ENCODE data around the gene AAMDC.

The AAMDC gene

DNA sequence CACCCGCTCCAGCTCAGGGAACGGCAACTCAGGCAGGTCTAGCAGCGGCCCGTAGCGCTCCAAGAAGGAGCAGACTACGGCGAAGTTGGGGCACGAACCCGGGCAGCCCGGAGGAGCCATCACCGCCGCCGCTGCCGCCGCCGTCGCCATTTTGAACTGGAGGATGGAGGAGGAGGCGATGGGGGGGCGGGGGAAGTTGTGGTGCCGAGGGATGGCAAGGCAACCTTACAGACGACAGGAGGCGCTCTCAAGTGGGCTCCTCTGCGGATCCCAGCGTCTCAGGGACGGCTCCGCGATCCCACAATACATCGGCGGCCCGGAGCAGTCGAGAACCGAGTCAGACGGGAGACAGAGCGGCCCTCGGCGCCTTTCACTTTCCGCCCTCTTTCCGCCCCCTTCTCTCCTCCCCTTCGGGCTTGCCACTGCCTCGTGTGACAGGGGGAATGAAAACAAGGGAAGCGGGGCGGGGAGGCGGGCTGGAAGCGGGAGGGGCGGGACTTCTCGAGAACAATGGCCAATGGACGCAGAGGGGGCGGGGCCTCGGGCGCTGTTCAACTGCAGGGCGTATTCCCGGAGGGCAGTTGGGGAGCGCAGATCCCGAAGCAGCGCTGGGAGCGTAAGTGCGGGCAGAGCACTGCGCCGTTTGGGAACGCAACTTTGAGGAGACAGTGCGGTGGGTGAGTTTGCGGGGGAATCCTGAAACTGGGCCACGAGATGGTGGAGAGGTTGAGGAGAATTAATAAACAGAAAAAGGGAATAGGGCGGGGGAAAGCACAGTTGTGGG, at the start of gene AAMDC, which contains the start of gene RSF1:
TSS of gene AAMDC (plus strand) at position 580 of the 784 bp plus-strand sequence. CDS start 21,353 bp downstream, outside the sequence.
TSS of gene RSF1 (minus strand) at position 158 of the 784 bp plus-strand sequence. CDS start at position 150, 8 bp downstream.
- DNase-seq, result peak; percentile 97 to 98

DNA sequence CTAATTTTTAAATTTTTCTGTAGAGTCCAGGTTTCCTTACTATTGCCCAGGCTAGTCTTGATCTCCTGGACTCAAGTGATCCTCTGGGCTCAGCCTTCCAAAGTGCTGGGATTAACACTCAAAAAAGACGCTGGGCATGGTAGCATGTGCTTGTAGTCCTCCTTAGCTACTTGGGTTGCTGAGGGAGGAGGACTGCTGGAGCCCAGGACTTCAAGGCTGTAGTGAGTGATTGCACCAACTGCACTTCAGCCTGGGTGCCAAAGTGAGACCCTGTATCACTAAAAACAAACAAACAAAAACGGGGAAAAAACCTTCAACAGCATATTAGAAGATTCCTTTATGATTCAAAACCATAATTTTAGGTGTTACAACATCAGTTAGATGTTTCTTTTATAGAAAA, 45.0 kb upstream of the AAMDC start:
- DNase-seq, result no peak

DNA sequence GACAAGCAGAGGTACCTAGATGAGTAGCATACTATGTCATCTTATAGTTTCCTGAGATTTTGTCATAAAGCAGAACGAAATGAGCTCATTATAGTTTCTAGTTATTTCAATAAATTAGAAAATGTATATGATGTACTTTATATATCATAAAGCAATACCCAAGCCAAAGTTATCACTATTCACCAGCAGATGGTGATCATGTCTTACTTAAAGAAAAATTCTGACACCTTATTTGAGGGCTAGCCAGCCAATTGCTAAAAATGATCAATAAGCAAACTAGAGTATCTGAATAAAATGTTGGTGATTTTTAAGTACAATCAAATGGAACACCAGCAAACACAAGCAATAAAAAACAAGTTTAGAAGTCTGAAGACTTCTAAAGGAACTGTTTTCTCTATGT, 44.5 kb upstream of the AAMDC start:
- no peak for DNase-seq

DNA sequence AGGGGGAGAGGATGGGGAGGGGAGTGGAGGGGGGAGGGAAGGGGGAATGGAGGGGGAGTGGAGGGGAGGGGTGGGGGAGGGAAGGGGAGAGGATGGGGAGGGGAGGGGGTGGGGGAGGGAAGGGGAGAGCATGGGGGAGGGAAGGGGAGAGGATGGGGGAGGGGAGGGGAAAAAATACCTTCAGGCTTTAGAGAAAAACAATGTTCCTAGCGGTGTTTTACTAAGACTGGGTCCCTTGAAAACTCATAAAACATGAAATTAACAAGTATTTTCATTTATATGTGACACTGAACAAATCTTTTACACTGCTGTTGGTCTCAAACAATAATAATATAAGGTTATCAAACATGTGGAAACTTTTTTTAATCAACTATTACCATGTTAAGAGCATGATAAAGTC, 42.8 kb upstream of the AAMDC start:
- no peak for DNase-seq

DNA sequence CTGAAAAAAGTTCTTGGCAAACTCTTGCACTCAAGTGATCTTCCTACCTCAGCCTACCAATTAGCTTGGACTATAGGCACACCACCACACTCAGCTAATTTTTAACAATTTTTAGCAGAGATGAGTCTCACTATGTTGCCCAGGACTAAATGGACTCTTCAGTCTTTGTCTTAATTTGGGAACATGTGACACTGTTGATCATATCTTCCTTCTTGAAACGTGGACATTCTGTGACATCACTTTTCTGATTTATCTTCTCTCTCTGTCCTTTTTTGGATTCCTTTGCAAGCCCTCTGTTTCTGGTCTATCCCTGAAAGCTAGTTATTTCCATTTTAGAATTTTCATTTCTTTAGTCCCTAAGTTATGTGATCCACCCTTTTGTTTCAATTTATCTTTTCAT, 42.4 kb upstream of the AAMDC start:
- DNase-seq, result no peak

DNA sequence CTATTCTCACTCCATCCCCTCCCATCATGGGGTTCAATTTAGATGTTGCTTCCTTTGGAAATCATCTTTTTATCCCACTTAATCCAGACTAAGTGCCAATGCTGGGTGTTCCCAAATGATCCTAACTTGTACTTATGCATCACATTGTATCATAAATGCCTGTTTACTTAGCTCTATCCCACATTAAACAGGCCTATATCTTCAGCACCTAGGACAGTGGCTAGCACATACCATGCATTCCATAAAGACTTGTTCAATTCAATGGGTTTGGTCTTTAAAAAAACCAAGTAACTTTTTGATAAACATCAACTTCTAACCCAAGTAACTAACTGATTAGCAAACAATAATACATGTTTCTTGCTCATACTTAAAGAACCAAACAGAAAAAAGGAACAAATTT, 41.0 kb upstream of the AAMDC start:
- no peak for DNase-seq

DNA sequence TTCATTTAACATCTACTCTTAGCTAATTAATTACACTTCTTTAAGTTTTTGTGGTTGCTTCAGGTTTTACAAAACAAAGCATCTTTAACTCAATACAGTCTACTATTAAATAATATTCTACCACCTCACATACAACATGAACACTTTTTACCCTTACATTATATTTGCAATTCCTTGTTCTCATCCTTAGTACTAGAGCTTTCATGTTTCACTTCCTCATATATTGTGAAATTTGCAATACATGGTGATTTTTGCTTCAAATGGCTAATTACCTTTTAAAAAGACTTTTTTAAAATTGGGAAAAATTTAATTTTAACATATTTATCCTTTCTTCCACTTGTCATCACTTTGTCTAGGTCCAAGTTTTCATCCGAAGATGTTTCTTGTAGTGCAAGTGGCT, 37.9 kb upstream of the AAMDC start:
- no peak for DNase-seq

DNA sequence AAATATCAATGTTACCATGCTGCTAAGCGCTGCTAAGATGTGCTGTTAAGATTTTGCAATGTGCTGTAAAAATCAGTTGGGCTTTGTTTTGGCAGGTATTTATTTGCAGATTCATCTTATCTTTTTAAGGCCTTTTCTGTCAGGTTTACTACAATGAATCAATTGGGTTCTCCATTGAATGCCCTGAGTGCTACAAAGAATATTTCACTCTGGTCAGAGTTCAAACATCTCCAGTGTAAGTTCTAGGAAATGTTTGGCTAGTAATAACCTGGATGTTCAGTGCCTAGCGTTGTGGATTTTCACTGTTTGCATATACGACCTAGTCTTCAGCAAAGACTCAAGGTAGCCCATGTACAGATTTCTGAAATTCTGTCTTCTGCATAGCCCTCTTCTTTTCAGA, 36.4 kb upstream of the AAMDC start:
- DNase-seq, result no peak

DNA sequence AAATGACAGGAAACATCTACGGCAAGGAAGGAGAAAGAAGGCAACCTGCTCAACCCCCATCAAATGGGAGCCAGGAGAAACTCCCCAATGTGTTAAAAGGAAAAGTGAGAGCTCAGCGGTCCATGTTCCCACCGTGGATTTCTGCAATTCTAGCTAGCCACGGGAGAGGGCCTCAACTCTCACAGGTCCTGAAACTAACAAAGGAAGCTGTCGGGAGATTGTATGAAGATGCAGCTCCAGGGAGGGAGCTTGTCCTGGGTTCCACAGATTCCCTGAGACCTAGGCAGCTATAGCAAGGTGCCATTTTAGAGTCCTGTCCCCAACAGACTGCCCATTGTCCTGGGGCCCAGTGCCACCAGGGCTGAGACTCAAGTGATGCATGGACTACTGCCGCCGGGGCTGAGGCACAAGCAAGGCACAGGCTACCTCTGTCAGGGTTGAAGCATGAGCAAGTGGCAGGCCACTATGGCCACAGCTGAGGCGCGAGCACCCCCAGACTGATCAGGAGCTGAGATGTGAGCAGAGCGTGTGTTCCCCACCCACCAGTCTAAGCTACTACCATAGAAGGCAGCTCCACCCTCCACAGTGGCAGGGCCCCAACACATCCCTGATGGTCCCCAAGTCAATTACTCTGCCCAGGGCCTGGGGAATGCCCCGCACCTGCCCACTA, 31.7 kb upstream of the AAMDC start:
- DNase-seq, result no peak

DNA sequence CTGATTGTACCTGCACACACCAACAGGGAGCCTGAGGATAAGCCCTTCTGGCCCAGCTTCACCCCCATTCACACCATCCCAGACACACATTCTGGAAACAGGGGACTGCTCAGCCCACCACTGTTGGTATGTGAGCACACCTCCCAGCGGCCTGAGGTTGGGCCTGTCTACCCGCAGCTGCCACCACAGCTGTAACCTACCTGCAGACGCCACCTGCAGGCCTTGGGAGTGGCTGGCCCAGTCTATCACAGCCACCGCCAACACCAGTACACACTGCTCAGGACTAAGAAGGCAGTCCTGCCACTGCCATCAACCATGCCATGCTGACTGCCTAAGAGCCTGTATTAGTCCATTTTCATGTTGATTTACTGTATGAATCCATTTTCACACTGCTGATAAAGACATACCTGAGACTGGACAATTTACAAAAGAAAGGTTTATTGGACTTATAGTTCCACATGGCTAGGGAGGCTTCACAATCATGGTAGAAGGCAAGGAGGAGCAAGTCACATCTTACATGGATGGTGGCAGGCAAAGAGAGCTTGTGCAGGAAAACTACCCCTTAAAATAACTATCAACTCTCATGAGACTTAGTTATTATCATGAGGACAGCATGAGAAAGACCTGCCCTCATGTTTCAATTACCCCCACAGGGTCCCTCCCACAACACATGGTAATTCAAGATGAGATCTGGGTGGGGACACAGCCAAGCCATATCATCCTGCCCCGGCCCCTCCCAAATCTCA, 31.0 kb upstream of the AAMDC start:
- no peak for DNase-seq

DNA sequence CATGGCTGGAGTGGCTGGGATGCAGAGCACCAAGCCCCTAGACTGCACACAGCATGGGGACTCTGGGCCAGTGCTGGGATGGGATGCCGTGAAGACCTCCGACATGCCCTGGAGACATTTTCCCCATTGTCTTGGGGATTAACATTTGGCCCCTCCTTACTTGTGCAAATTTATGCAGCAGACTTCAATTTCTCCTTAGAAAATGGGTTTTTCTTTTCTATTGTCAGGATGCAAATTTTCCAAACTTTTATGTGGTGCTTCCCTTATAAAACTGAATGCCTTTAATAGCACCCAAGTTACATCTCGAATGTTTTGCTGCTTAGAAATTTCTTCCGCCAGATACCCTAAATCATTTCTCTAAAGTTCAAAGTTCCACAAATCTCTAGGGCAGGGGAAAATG, 29.6 kb upstream of the AAMDC start:
- no peak for DNase-seq

DNA sequence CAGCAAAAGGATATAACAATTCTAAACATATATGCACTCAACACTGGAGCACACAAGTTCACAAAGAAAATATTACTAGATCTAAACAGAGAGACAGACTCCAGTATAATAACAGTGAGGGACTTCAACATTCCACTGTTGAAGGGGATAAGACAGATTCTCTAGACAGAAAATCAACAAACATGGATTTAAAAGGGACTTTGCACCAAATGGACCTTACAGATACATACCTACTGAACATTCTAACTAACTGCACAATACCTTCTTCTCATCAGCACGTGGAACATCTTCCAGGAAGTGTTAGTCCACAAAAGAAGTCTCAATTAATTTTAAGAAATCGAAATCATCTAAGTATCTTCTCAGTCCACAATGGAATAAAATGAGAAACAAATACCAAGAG, 27.0 kb upstream of the AAMDC start:
- no peak for DNase-seq

DNA sequence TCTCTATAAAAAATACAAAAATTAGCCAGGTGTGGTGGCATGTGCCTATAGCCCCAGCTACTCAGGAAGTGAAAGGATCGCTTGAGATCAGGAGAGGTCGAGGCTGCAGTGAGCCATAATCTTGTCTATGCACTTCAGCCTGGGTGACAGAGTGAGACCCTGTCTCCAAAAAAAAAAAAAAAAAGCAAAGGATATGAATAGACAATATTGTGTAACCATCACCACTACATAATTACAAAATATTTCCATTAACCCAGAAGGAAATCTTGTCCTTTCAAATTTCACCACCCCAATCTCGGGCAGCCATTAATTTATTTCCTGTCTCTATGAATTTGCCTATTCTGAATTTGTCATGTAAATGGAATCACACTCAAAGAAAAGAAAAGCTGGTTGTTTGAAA, 21.6 kb upstream of the AAMDC start:
- no peak for DNase-seq

DNA sequence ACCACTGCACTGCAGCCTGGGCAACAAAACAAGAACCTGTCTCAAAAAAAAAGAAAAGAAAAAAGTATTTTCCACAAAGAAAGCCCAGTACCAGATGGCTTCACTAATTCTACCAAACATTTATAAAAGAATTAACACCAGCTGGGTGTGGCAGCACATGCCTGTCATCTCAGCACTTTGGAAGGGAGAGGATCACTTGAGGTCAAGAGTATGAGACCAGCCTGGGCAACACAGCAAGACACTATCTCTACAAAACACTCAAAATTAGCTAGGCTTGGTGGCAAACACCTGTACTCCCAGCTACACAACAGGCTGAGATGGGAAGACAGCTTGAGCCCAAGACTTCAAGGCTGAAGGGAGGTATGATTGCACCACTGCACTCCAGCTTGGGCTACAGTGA, 20.5 kb upstream of the AAMDC start:
- DNase-seq, result no peak

DNA sequence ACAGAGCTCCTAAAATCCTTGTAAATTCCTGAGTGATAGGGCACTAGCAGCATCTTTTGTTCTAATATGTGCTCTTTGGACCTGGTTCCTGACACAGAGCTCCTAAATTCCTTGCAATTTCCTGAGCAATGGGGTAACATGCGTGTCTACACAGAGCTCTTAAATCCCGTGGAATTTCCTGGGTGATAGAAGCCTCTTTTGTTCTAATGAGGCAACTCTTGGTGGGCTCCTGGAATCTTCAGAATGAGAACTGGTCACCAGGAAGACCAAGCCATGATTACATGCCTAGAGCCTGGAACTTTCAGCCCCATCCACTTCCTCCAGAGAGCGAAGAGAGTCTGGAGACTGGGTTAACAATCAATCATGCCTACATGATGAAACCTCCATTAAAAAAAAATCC, 19.5 kb upstream of the AAMDC start:
- DNase-seq, result no peak

DNA sequence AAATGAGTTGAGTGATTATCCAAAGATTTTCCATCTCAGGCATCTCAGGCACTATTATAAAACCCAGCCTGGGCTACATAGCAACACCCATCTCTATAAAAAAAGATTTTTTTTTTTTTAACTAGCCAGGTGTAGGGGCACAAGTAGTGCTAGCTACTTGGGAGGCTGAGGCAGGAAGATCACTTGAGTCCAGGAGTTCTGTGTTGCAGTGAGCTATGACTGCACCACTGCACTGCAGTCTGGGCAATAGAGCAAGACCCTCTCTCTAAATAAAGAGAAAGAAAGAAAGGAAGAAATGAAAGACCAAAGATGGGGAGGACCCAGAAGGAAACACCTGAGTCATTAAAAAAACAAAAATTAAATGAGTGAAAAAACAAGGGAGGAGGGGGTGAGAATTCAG, 14.5 kb upstream of the AAMDC start:
- no peak for DNase-seq

DNA sequence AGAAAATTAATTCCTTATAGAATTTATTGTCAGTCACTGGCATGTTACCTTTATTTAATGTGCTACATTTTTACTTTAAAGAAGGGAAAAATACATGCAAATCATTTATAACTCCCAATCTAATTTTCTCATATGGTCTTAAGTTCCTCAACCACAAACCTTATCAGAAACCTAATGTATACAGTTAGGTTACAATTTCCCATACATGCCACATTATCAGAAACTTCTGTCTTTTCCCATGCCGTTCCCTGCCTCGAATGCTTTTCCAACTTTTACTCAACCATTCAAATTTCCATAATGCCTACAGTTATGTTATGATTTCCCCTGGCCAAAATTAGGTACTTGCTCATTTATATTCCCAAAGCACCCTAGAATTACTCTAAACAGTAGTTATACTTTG, 14.0 kb upstream of the AAMDC start:
- no peak for DNase-seq

DNA sequence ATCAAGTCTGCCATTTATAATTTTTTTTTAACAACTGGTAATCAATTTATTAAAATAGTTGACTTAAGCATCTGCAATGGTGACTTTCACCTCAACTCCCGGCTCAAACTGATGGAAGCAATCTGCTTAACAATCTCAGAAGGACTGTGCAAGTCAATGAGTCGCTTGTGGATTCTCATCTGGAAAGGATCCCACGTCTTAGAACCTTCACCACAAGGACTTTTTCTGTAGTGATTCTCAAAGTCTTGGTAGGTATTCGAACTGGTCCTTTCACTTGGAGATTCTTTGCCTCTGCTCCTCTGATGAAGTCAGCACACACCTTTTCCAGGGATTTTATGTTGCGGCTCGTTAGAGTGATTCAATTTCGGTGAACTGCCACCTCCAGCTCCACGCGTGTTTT, 7.7 kb upstream of the AAMDC start:
- no peak for DNase-seq

DNA sequence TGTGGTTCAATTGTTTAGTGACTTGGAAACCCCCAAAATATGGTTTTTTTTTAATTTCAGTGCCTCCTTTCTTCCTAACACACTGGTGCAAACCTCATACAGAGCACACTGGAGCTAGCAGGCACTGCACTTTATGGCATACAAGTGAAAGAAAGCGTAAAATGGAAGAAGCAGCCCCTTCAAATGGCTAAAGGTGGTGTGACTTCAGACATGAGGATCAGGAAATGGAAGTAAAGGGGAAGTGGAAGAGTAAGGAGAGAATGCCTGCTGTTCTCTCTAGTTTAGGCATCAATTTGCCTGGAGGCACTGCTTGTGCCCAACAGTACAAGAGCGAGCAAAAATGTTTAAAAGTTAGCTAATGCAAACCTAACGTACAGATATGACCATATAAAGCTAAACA, 6.1 kb upstream of the AAMDC start:
- DNase-seq, result no peak

DNA sequence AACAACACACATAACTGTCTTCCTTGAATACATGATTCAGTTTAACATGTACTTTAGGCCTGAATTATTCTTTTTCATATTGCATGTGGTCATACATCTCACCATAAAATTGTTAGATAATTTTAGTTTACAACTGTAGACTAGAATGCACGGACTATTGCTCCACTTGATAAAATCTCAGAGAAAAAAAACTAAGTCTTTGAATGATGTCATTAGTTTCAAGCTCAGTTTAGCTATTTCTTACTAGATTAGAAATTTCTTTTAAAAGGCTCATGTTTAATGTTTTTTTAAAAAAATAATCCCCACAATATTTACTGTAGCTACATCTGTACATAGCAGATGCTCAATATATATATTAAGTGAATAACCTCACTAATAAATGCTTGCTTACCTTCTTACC, 5.5 kb upstream of the AAMDC start:
- DNase-seq, result no peak

DNA sequence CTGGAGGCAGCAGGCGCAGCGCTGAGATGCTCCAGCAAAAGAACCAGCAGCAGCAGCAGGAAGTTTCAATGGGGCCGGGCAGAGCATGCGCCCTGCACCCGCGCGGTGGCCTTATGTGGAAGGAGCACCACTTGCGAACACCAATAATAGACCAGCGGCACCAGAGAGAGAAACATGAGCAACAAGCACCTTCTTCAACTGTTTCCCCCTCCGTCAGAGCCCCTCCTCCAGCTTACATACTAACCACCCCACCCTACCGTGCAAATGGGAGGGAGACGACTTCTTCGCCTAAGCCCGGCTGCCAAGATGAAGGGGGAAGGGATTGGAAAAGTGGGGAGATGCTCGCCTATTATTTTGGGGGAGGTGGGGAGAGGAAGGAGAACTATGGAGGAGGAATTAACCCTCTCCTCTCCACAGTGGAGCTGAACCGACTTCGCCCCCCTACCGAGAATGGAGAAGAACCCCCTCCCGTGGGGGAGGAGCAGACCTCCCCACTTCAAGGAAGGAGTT, 1.5 kb upstream of the AAMDC start:
- DNase-seq, result peak; percentile 76 to 83

DNA sequence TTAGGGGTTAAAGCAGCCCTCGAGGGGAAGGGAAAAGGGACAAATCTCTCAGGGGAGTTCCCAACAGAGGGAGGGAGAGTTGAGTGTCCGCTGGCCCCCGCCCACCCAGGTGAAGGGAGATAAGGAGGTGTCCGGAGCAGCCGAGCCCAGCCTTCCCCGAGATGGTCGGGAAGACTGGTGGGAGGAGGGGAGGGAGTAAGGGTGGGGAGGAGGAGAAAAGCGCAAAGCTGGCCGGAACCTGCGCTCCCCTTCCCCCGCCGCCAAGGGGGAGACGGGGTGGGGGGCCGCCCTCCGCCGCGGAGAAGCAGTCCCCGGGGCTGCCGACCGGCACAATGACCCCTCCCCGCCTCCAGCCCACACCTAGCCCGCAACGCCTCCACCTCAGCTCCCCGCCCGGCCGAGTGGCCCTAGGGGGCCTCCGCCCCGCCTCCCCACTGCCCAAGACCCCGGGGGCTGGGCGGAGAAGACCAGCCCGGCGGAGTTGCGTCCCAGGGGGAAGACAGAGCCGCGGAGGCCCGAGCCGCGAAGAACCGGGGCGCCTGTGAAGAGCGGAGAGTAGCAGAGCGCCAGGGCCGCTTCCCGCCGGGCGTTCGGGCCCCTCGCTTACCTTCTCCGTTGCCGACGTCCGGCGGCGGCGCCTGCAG, 901 bp upstream of the AAMDC start:
- DNase-seq, result peak; percentile 28 to 31

DNA sequence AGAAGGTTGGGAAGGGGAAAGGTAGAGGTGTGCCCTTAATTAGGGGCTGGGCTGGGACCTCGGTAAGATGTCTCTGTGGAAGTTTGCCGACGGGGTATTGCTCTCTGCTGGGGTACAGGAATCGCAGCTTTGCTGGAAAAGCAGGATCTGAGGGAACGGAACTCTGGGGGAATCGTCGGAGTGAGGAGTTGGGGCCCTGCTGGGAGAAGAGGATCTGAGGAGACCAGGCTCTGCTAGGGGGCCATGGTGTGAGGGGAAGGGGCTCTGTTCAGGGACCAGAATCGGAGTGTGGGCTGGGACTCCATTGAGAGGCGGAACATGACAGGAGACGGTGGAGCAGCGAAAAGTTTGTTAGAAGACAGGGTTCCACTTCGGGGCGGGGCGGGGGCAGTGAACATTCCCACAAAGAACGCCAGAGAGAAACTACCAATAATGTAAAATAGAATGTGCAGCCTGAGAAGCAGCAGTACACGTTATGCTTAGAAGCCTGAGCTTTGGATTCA, 456 bp downstream of the AAMDC start:
- peak in 1 of 2 experiments; percentile 7 for DNase-seq

Measured in stimulated activated CD4-positive, alpha-beta T cell treated with anti-CD3 and anti-CD28 coated beads, Interleukin-4, amount 100 ng/mL, for 4 hours (primary cell).